H1 (cell line): ENCODE data around the gene KAT2A. TPM values are rescaled to one million over a fixed set of nuclear protein-coding genes. Genes with fewer than 3 reads are reported as not detected.

ENCODE experiments used
- CTCF ChIA-PET: fragments of 300-600 bp; sonication (Branson Sonifier 250); formaldehyde crosslinking; loops from one replicate; lab custom pipeline; 2021; ENCODE audit not compliant: partially characterized antibody; lab: Charles Lee
- POLR2A ChIA-PET: fragments of 300-600 bp; sonication (Branson Sonifier 250); formaldehyde crosslinking; loops from one replicate; lab custom pipeline; 2021; ENCODE audit warnings: inconsistent platforms; ENCODE audit not compliant: partially characterized antibody; lab: Charles Lee
- DNase-seq, 2 experiments: peaks; one replicate each; pipeline versions ENCODE4 v3.0.0 to v3.0.0-alpha.2; 2010 to 2022; ENCODE audit warnings: low spot score in 2 of 2, low read depth in 1 of 2, mixed read lengths in 1 of 2
- FAIRE-seq: peaks from 2 replicates; lab custom pipeline; 2011; peaks lifted over from hg19 to GRCh38; lab: Jason Lieb, UNC
- H2AFZ ChIP-seq: 2 replicates; pipeline ENCODE4 v1.8.1; 2012; ENCODE audit warnings: low read length, inconsistent platforms
- H2AK5ac ChIP-seq: 2 replicates; pipeline ENCODE4 v1.6.1; 2013; ENCODE audit warnings: low read depth, low read length
- H2BK120ac ChIP-seq: replicated peaks from 2 replicates; pipeline ENCODE3; 2013; ENCODE audit warnings: low read depth, low read length, inconsistent platforms
- H2BK12ac ChIP-seq: 2 replicates; pipeline ENCODE4 v1.6.1; 2013; ENCODE audit warnings: low read depth, low read length
- H2BK15ac ChIP-seq: 2 replicates; pipeline ENCODE4 v1.6.1; 2013; ENCODE audit warnings: low read length
- H2BK20ac ChIP-seq: 2 replicates; pipeline ENCODE4 v1.6.1; 2013; ENCODE audit warnings: low read length
- H2BK5ac ChIP-seq: 2 replicates; pipeline ENCODE4 v1.6.1; 2013; ENCODE audit warnings: low read depth, low read length
- H3K14ac ChIP-seq: 2 replicates; pipeline ENCODE4 v1.6.1; 2013; ENCODE audit warnings: inconsistent platforms; ENCODE audit not compliant: insufficient read length
- H3K18ac ChIP-seq: 2 replicates; pipeline ENCODE4 v1.6.1; 2013; ENCODE audit warnings: low read length; ENCODE audit errors: extremely low read depth
- H3K23ac ChIP-seq: 2 replicates; pipeline ENCODE4 v1.6.1; 2013; ENCODE audit warnings: inconsistent platforms; ENCODE audit not compliant: insufficient read length
- H3K23me2 ChIP-seq: 2 replicates; pipeline ENCODE4 v1.6.1; 2013; ENCODE audit warnings: low read depth, low read length
- H3K27ac ChIP-seq: 2 replicates; pipeline ENCODE4 v1.6.1; 2011; ENCODE audit warnings: low read depth, low read length, inconsistent platforms
- H3K27me3 ChIP-seq, 4 experiments: replicated peaks in 1 of 4; 1 replicate in 1 of 4; 2 replicates in 3 of 4; pipeline versions ENCODE4 v1.6.1 to v1.8.1; 2011 to 2013; ENCODE audit warnings: low read length in 3 of 4, mild to moderate bottlenecking in 3 of 4, inconsistent platforms in 2 of 4, mixed read lengths in 2 of 4, moderate library complexity in 1 of 4; ENCODE audit not compliant: control insufficient read depth in 3 of 4, insufficient read depth in 3 of 4; ENCODE audit errors: extremely low read depth in 1 of 4
- H3K36me3 ChIP-seq, 4 experiments: 2 replicates each; pipeline versions ENCODE4 v1.6.1 to v1.8.1; 2011 to 2013; ENCODE audit warnings: mild to moderate bottlenecking in 4 of 4, low read length in 3 of 4, moderate library complexity in 2 of 4, control low read depth in 1 of 4, inconsistent platforms in 1 of 4; ENCODE audit not compliant: insufficient read depth in 4 of 4, control insufficient read depth in 2 of 4
- H3K4ac ChIP-seq: replicated peaks from 2 replicates; pipeline ENCODE3; 2013; ENCODE audit warnings: low read length, low read depth, mixed read lengths, inconsistent platforms; ENCODE audit not compliant: insufficient read length
- H3K4me1 ChIP-seq, 4 experiments: replicated peaks in 1 of 4; 1 replicate in 1 of 4; 2 replicates in 3 of 4; pipeline versions ENCODE4 v1.6.1 to v1.8.1; 2011 to 2013; ENCODE audit warnings: low read length in 3 of 4, inconsistent platforms in 2 of 4, mixed read lengths in 1 of 4; ENCODE audit not compliant: insufficient read depth in 4 of 4, control insufficient read depth in 3 of 4
- H3K4me2 ChIP-seq, 2 experiments: 2 replicates each; pipeline versions ENCODE4 v1.6.1 to v1.8.1; 2011 to 2013; ENCODE audit warnings: low read depth in 2 of 2, low read length in 2 of 2, control low read depth in 1 of 2, inconsistent platforms in 1 of 2, mild to moderate bottlenecking in 1 of 2; ENCODE audit not compliant: insufficient read depth in 1 of 2
- H3K4me3 ChIP-seq, 4 experiments: fragments of 200-600, 300-600 bp in 1 of 4; sonication (generic), shearing (Covaris generic), sonication (Bioruptor Twin) in 1 of 4; 2 replicates each; pipeline versions ENCODE4 v1.5.1 to v1.8.1; 2011 to 2016; ENCODE audit warnings: low read length in 4 of 4, low read depth in 3 of 4, control low read depth in 2 of 4, inconsistent platforms in 2 of 4, mild to moderate bottlenecking in 2 of 4, mixed read lengths in 1 of 4, moderate library complexity in 1 of 4; ENCODE audit not compliant: insufficient read depth in 2 of 4; ENCODE audit errors: extremely low read depth in 1 of 4
- H3K56ac ChIP-seq: replicated peaks from 2 replicates; pipeline ENCODE3; 2013; ENCODE audit warnings: low read depth, mild to moderate bottlenecking, mixed read lengths, low read length, inconsistent platforms; ENCODE audit not compliant: insufficient read length
- H3K79me1 ChIP-seq: 2 replicates; pipeline ENCODE4 v1.6.1; 2013; ENCODE audit warnings: low read depth, low read length, control low read depth
- H3K79me2 ChIP-seq, 2 experiments: 2 replicates each; pipeline versions ENCODE4 v1.6.1 to v1.8.1; 2012 to 2013; ENCODE audit warnings: low read length in 2 of 2, mild to moderate bottlenecking in 2 of 2, inconsistent platforms in 1 of 2; ENCODE audit not compliant: insufficient read depth in 2 of 2, control insufficient read depth in 1 of 2
- H3K9ac ChIP-seq, 4 experiments: replicated peaks in 1 of 4; 1 replicate in 1 of 4; 2 replicates in 3 of 4; pipeline versions ENCODE4 v1.6.1 to v1.8.1; 2011 to 2013; ENCODE audit warnings: low read depth in 3 of 4, low read length in 3 of 4, control low read depth in 2 of 4, mild to moderate bottlenecking in 2 of 4, moderate library complexity in 2 of 4, inconsistent platforms in 1 of 4; ENCODE audit errors: extremely low read depth in 1 of 4
- H3K9me3 ChIP-seq, 2 experiments: 2 replicates each; pipeline versions ENCODE4 v1.6.1 to v1.8.1; 2012 to 2013; ENCODE audit warnings: mild to moderate bottlenecking in 2 of 2, moderate library complexity in 2 of 2, control low read depth in 1 of 2, inconsistent platforms in 1 of 2, low read depth in 1 of 2, low read length in 1 of 2, mixed read lengths in 1 of 2; ENCODE audit not compliant: insufficient read depth in 2 of 2
- H4K20me1 ChIP-seq, 2 experiments: replicated peaks in 1 of 2; 2 replicates each; pipeline versions ENCODE3 to v1.8.1; 2011 to 2013; ENCODE audit warnings: inconsistent platforms in 2 of 2, low read length in 2 of 2, mild to moderate bottlenecking in 1 of 2; ENCODE audit not compliant: insufficient read depth in 2 of 2, control insufficient read depth in 1 of 2
- H4K5ac ChIP-seq: 2 replicates; pipeline ENCODE4 v1.6.1; 2013; ENCODE audit warnings: low read length, low read depth, mixed read lengths, inconsistent platforms; ENCODE audit not compliant: insufficient read length
- H4K8ac ChIP-seq: 2 replicates; pipeline ENCODE4 v1.8.0; 2013; ENCODE audit warnings: mild to moderate bottlenecking, moderate library complexity, low read length, inconsistent platforms; ENCODE audit not compliant: insufficient read depth; ENCODE audit errors: extremely low read depth
- H4K91ac ChIP-seq: replicated peaks from 2 replicates; pipeline ENCODE3; 2013; ENCODE audit warnings: low read length, mixed read lengths, inconsistent platforms; ENCODE audit not compliant: insufficient read length
- KDM4A ChIP-seq: IDR thresholded peaks from one replicate; pipeline ENCODE4 v1.7.1; 2012; ENCODE audit warnings: low read depth, mild to moderate bottlenecking, moderate library complexity, low read length, inconsistent platforms; ENCODE audit not compliant: severe bottlenecking
- WGBS, 2 experiments: shearing (Covaris generic) in 1 of 2; methylation state at CpG; one replicate each; pipeline versions ENCODE4 v1.1.6 to v1.1.7; 2013 to 2015; ENCODE audit warnings: low lambda C conversion rate in 2 of 2, mixed read lengths in 2 of 2, inconsistent platforms in 1 of 2, low coverage in 1 of 2, missing lambda C conversion rate in 1 of 2; ENCODE audit not compliant: insufficient replicate concordance in 2 of 2, insufficient coverage in 1 of 2, insufficient read length in 1 of 2; ENCODE audit errors: extremely low coverage in 1 of 2, missing lambda C conversion rate in 1 of 2; 5-methylcytosine and 5-hydroxymethylcytosine counted together
- polyA plus RNA-seq, 7 experiments: library from polyadenylated mRNA; depleted of rRNA in 3 of 7; stranded (reverse) in 5 of 7; unstranded in 2 of 7; fragments of >200 nt in 5 of 7; fragments of 200-250 nt in 2 of 7; gene quantifications; 1 replicate in 5 of 7; 2 replicates in 1 of 7; 4 replicates in 1 of 7; pipeline versions ENCODE4 v1.2.1 to v1.2.3, GENCODE V29; 2011 to 2013; ENCODE audit warnings: missing spikeins in 2 of 7, mixed read lengths in 2 of 7
- total RNA-seq: library from RNA; stranded (reverse); fragmentation: NEBNext Ultra II Directional; extraction: Animal tissue kit (Norgen Biotek cat#: 25700); gene quantifications from 2 replicates; pipeline ENCODE4 v1.2.1, GENCODE V29; 2021
- TF ChIP-seq, protein P1 (sequence below): IDR thresholded peaks from 2 replicates; pipeline ENCODE4 v1.6.1; 2012; ENCODE audit warnings: low read length, inconsistent platforms

Gene KAT2A
- total and polyA plus RNA-seq, 2 of the 8 experiments (the other 6 are each of a cell fraction or from before 2014, with no cell fraction given), result 34.2 to 40.1 TPM

- no peak overlapping the region for H2BK5ac ChIP-seq
- H3K14ac ChIP-seq, result no peak overlapping the region
- ChIA-PET CTCF (interaction anchor here (0.6 to 39.4 kb wide), 8 partner anchors 9 to 57 kb away, joined by 3 to 1084 read pairs (median 39); partner anchors contain the start of genes DHX58, DNAJC7, HSPB9 and KAT2A), POLR2A (interaction anchor here (1.6 to 1.9 kb wide), 3 partner anchors 8 to 62 kb away, joined by 4 to 6 read pairs (median 5); no protein-coding TSS in a partner anchor)
- no peak overlapping the region for H2BK15ac ChIP-seq
- no peak overlapping the region for H2BK120ac ChIP-seq
- H2AFZ ChIP-seq, result no peak overlapping the region
- no peak overlapping the region for H3K23ac ChIP-seq
- no peaks in the 10 kb centered on the region for H3K27me3 ChIP-seq
- 89% methylated on average over 20 of the region's 20 CpGs; no CpG with 5 or more reads in 1 of the 2 experiments for WGBS, 2 experiments
- H3K79me1 ChIP-seq, result no peaks in the 10 kb centered on the region
- no peaks in the 10 kb centered on the region for H3K36me3 ChIP-seq
- H2BK20ac ChIP-seq, result no peak overlapping the region
- DNase-seq (no peak), FAIRE-seq (no peak)
- no peak overlapping the region for H2AK5ac ChIP-seq
- peaks cover 0 to 2% (median 0%) of the 10 kb centered on the region in 4 experiments; a peak in 1 of 7 replicates for H3K4me1 ChIP-seq
- H3K4me2 ChIP-seq, result no peak overlapping the region
- H4K91ac ChIP-seq, result no peak overlapping the region
- no peaks in the 10 kb centered on the region for H3K23me2 ChIP-seq
- no peak overlapping the region for H3K56ac ChIP-seq
- peak overlapping the region; percentile 41; the same call in 1 of the 2 replicates for H4K8ac ChIP-seq
- H3K18ac ChIP-seq, result no peak overlapping the region
- H4K20me1 ChIP-seq, result no peaks in the 10 kb centered on the region
- no peak overlapping the region for H3K4ac ChIP-seq
- H3K9me3 ChIP-seq, result no peaks in the 10 kb centered on the region
- H2BK12ac ChIP-seq, result no peak overlapping the region
- no peaks in the 10 kb centered on the region for H3K79me2 ChIP-seq
- no peak overlapping the region for H3K27ac ChIP-seq
- H4K5ac ChIP-seq, result no peak overlapping the region
- no peak overlapping the region for H3K9ac ChIP-seq
- H3K4me3 ChIP-seq, result no peak overlapping the region
- no peak for TF ChIP-seq KDM4A
- TF ChIP-seq, protein P1, sequence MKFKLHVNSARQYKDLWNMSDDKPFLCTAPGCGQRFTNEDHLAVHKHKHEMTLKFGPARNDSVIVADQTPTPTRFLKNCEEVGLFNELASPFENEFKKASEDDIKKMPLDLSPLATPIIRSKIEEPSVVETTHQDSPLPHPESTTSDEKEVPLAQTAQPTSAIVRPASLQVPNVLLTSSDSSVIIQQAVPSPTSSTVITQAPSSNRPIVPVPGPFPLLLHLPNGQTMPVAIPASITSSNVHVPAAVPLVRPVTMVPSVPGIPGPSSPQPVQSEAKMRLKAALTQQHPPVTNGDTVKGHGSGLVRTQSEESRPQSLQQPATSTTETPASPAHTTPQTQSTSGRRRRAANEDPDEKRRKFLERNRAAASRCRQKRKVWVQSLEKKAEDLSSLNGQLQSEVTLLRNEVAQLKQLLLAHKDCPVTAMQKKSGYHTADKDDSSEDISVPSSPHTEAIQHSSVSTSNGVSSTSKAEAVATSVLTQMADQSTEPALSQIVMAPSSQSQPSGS, result no peak
Measured at GRCh38 chr17:42087736-42088705, 33.1 kb downstream of the KAT2A start.
